ENCODE data around the gene WASF2. TPM values are rescaled to one million over a fixed set of nuclear protein-coding genes. Genes with fewer than 3 reads are reported as not detected.
"Not testable (repeated sequence)": the region's sequence is repeated elsewhere in the genome, so short reads cannot be mapped to it uniquely, and the experiment has no call there.

The WASF2 gene
- total RNA-seq, 2 donors from 2014 or later = 42.0 to 63.6 TPM

DNA sequence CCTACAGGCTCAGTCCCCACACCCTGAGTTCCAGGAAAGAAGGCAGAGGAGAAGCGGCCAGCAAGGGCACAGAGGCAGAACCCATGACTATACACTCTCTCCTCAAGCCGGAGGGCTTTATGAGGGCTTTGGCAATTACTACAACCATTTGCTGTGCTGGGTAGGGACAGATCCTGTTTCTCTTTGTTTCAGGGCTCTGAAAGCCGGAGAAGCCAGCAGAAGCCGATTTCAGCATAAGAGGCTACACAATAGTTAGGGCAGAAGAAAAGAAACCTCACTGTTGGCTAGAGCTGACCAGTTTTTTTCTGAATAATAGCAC is 83.6 kb downstream of the WASF2 start:
- Histone ChIP-seq H3K27me3 (replicated peaks; ENCODE audit: insufficient read depth) (no peaks in the 10 kb centered on the region), H3K4me1 (replicated peaks) (peaks cover 35% of the 10 kb centered on the region), H3K27ac (peak overlapping the region; percentile 77 to 79), H3K9me3 (no peaks in the 10 kb centered on the region), H3K4me3 (no peak overlapping the region), H3K36me3 (peaks cover 7% of the 10 kb centered on the region in 2 donors)
- TF ChIP-seq POLR2A (IDR thresholded peaks at IDR 0.05) (no peak), POLR2AphosphoS5 (IDR thresholded peaks at IDR 0.05) (no peak)
- TF ChIP-seq, protein P1, sequence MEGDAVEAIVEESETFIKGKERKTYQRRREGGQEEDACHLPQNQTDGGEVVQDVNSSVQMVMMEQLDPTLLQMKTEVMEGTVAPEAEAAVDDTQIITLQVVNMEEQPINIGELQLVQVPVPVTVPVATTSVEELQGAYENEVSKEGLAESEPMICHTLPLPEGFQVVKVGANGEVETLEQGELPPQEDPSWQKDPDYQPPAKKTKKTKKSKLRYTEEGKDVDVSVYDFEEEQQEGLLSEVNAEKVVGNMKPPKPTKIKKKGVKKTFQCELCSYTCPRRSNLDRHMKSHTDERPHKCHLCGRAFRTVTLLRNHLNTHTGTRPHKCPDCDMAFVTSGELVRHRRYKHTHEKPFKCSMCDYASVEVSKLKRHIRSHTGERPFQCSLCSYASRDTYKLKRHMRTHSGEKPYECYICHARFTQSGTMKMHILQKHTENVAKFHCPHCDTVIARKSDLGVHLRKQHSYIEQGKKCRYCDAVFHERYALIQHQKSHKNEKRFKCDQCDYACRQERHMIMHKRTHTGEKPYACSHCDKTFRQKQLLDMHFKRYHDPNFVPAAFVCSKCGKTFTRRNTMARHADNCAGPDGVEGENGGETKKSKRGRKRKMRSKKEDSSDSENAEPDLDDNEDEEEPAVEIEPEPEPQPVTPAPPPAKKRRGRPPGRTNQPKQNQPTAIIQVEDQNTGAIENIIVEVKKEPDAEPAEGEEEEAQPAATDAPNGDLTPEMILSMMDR (IDR thresholded peaks at IDR 0.05) = no peak
- intact Hi-C loops (cut with DNase I) = no loop called here
- 40% methylated on average over 4 of the region's 4 CpGs for WGBS
- no peak for DNase-seq (ENCODE audit: low spot score)

DNA sequence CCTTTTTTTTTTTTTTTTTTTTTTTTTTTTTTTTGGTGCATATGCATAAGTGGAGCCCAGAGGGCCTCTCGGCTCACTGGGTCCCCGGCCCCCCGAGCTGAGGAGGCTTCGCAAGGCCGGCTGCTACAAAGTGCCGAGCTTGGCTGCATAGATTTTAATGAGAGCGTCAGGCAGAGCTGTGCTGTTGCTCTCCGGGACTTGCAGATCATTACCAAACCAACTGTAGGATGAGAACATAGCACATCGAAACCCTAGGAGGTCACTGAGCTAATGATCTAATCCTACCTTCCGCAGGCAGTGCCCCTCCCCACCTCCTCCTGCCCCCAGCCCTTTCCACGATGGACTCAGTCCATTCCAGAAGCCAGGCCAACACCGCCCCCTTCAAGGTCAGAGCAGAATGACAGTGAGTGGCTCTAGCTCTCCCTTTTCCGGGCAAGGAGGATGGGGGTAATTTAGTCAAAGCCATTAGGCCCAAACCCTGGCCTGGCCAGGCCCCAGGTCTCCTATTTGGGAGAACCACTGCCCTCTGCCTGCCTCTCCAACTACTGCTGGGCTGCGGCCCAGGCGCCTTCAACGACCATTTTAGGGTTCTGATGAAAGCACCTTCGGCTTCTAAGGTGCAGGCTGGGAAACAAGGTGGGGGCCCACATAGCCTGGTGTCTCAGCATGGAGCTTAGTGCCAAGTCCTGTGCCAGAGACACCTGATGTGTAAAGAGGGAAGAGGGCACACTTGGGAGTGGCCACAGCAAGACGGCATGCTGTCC is 84.2 kb downstream of the WASF2 start:
- TF ChIP-seq, protein P1 (IDR thresholded peaks at IDR 0.05) = peak in 2 of 4 experiments; percentile 22
- H3K36me3 ChIP-seq; DNase-seq (ENCODE audit: low spot score); H3K4me3 ChIP-seq; H3K9me3 ChIP-seq; intact Hi-C loops (cut with DNase I); H3K27me3 ChIP-seq (replicated peaks; ENCODE audit: insufficient read depth): not testable (repeated sequence)
- Histone ChIP-seq H3K4me1 (replicated peaks) (peaks cover 39% of the 10 kb centered on the region), H3K27ac (peak overlapping the region; percentile 77 to 79)
- WGBS = 49% methylated on average over 18 of the region's 18 CpGs

DNA sequence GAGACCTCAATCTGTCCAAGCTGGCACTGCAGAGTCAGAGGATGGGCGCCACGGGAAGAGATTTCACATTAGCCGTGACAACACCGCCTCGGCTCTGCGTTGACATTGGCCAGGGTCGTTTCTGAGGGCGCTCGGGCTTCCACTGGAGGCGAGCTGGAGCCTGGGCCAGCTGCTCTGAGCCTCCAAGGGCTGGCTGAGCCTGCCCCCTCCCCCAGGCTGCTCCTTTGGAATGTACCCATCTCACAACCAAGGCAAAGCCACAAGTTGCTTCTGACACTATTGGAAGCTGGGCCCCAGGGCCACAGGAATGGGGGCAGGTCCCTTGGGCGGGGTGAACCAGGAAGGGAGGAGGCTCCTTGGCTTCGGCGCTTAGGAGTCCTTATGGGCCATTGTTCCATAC is 84.9 kb downstream of the WASF2 start:
- H3K27me3 ChIP-seq (replicated peaks; ENCODE audit: insufficient read depth) = no peaks in the 10 kb centered on the region
- peaks cover 0 to 7% of the 10 kb centered on the region in 2 donors for H3K36me3 ChIP-seq
- intact Hi-C loops (cut with DNase I) = no loop called here
- peaks cover 39% of the 10 kb centered on the region for H3K4me1 ChIP-seq (replicated peaks)
- TF ChIP-seq, protein P1 (IDR thresholded peaks at IDR 0.05) = no peak
- no peak for TF ChIP-seq POLR2AphosphoS5 (IDR thresholded peaks at IDR 0.05)
- TF ChIP-seq POLR2A (IDR thresholded peaks at IDR 0.05) = no peak
- DNase-seq (ENCODE audit: low spot score) = no peak
- peak overlapping the region; percentile 55 to 77 for H3K27ac ChIP-seq
- H3K4me3 ChIP-seq = no peak overlapping the region
- no peaks in the 10 kb centered on the region for H3K9me3 ChIP-seq
- WGBS = 57% methylated on average over 13 of the region's 13 CpGs

DNA sequence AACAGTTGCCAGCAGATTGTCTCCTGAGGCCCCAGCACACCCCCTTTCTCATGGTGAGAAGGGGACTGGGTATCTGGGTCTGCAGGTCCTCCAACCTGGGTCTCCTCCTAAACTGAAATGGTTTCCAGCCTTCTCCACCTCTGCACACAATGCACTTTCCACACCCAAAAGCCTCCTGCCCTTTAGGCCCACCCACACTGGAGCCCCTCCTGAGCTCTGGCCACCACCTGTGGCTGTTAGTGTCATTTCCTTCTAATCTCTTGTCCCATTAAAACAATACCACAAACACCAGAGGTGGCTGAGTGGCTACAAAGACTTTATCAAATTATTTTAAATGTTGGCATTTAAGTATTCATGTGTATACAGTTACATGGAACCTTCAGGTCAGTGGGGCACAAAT is 86.0 kb downstream of the WASF2 start:
- no peak for DNase-seq (ENCODE audit: low spot score)
- intact Hi-C loops (cut with DNase I) = loop anchor here (5.0 kb wide), 1 partner anchor 153 kb away; no protein-coding TSS in a partner anchor
- Histone ChIP-seq H3K4me3 (no peak overlapping the region), H3K27ac (peak overlapping the region; percentile 70 to 77), H3K36me3 (peaks cover 0 to 7% of the 10 kb centered on the region in 2 donors), H3K27me3 (replicated peaks; ENCODE audit: insufficient read depth) (no peaks in the 10 kb centered on the region), H3K4me1 (replicated peaks) (peaks cover 39% of the 10 kb centered on the region), H3K9me3 (no peaks in the 10 kb centered on the region)
- TF ChIP-seq POLR2A (IDR thresholded peaks at IDR 0.05) = no peak
- no peak for TF ChIP-seq POLR2AphosphoS5 (IDR thresholded peaks at IDR 0.05)
- TF ChIP-seq, protein P1 (IDR thresholded peaks at IDR 0.05) = no peak
